Measurements from ENCODE around the gene SGIP1. TPM values are rescaled to one million over a fixed set of nuclear protein-coding genes. Genes with fewer than 3 reads are reported as not detected.
"Not testable (repeated sequence)": the region's sequence is repeated elsewhere in the genome, so short reads cannot be mapped to it uniquely, and the experiment has no call there.

SGIP1 gene
- total RNA-seq, 4 donors from 2014 or later: 1.9 to 8.8 (median 4.8) TPM

DNA sequence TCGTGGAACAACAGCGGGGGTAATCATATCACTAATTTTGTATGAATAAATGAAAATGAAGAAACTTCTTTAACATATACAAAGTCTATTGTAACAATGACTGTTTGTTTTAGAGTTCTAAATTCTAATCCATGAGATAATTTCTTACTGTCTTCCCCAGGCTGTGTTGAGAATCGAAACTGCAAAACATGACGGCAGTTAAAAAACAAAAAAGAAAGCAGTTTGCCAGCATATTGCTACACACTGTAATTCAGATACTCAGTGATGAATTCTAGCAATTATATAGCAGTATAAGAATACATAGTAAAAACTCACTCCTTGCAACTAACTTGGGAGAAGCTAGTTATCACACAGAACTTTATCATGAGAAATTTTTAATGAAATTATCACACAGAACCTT is 245.0 kb downstream of the SGIP1 start:
- DNase-seq (ENCODE audit: low spot score): no peak
- ATAC-seq (ENCODE audit: low FRiP score): no peak
- TF ChIP-seq, protein P1, sequence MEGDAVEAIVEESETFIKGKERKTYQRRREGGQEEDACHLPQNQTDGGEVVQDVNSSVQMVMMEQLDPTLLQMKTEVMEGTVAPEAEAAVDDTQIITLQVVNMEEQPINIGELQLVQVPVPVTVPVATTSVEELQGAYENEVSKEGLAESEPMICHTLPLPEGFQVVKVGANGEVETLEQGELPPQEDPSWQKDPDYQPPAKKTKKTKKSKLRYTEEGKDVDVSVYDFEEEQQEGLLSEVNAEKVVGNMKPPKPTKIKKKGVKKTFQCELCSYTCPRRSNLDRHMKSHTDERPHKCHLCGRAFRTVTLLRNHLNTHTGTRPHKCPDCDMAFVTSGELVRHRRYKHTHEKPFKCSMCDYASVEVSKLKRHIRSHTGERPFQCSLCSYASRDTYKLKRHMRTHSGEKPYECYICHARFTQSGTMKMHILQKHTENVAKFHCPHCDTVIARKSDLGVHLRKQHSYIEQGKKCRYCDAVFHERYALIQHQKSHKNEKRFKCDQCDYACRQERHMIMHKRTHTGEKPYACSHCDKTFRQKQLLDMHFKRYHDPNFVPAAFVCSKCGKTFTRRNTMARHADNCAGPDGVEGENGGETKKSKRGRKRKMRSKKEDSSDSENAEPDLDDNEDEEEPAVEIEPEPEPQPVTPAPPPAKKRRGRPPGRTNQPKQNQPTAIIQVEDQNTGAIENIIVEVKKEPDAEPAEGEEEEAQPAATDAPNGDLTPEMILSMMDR (IDR thresholded peaks at IDR 0.05): no peak

DNA sequence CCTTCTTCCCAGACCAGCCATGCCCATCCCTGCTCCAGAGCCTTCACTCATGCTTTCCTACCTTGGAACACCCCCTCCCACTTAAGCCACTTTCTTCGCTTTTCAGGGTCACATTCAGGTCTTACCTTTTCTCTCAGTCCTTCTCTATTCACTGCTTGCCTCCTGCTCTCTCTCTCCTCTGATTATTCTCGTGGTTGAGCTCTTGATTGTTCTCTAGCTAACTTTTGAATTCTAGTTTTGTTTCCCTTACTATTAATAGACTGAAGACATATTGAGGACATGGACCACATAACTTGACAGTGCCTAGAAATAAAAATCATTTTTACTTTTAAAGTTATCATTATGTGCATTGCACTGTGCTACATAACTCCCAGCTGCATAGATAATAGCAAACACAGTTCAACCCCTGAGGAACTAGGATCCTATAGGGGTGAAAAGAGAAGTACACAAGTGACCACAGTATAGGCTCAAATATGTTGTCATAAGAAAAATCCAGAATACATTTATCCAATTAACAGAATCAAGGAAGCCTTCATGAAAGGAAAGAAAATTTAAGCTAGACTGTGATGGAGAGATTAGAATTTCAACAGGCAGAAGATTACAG is 245.6 kb downstream of the SGIP1 start:
- TF ChIP-seq, protein P1 (IDR thresholded peaks at IDR 0.05): no peak
- ATAC-seq (ENCODE audit: low FRiP score) (no peak), DNase-seq (ENCODE audit: low spot score) (no peak)

DNA sequence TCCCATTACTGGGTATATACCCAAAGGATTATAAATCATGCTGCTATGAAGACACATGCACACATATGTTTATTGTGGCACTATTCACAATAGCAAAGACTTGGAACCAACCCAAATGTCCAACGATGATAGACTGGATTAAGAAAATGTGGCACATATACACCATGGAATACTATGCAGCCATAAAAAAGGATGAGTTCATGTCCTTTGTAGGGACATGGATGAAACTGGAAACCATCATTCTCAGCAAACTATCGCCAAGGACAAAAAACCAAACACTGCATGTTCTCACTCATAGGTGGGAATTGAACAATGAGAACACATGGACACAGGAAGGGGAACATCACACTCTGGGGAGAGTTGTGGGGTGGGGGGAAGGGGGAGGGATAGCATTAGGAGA is 251.8 kb downstream of the SGIP1 start:
- ATAC-seq (ENCODE audit: low FRiP score); DNase-seq (ENCODE audit: low spot score): not testable (repeated sequence)

DNA sequence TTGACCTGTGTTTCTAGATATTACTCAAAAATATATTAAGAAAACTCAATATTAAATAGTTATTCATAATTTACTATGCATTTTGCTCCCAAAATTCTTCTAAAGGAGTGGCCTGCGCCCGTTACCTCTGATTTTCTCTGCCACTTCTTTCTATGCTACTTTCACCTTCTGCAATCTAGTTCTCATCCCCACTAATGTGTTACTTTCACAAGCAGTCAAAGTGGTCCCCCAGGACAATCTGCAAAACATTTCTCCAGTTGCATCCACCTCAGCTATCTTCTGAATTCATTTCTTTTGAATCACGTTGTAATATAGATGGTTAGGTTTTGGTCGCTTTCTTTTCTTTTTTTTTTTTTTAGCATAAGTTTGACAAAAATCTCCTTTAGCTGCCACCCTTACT is 253.7 kb downstream of the SGIP1 start:
- DNase-seq (ENCODE audit: low spot score): no peak
- no peak for ATAC-seq (ENCODE audit: low FRiP score)
- TF ChIP-seq, protein P1 (IDR thresholded peaks at IDR 0.05): no peak

DNA sequence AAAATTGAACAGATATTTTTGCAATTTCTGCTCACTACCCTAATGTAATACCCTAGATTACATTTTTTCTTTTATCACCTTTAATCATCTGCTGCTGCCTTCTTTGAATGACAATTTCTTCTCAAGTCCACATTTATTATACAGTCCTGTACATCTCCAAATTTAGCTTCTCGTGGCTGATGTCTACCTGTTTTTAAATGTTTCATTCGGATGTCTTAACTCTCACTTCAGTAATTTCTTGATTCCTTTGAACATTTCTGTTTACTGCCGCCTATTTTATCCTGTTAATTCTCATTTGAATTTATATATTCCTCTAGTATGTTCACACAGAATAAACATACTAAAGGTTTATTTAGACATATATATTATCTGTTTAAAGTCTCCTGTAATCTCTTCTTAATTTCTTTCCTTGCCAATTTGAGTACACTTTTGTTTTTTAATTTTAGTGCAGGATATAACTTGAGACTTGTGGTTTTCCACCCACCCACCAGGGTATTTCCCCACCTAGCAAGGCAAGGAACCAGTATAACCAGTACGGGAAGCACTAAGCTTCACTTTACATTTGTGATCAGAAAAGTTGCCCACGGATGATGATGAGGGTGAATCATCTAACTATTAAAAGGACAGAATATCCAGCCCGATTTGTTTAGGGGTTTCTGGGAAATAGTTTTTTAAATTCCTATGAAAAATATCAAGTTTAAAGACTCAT is 254.4 kb downstream of the SGIP1 start:
- TF ChIP-seq, protein P1 (IDR thresholded peaks at IDR 0.05): no peak
- DNase-seq (ENCODE audit: low spot score): no peak
- ATAC-seq (ENCODE audit: low FRiP score): no peak

DNA sequence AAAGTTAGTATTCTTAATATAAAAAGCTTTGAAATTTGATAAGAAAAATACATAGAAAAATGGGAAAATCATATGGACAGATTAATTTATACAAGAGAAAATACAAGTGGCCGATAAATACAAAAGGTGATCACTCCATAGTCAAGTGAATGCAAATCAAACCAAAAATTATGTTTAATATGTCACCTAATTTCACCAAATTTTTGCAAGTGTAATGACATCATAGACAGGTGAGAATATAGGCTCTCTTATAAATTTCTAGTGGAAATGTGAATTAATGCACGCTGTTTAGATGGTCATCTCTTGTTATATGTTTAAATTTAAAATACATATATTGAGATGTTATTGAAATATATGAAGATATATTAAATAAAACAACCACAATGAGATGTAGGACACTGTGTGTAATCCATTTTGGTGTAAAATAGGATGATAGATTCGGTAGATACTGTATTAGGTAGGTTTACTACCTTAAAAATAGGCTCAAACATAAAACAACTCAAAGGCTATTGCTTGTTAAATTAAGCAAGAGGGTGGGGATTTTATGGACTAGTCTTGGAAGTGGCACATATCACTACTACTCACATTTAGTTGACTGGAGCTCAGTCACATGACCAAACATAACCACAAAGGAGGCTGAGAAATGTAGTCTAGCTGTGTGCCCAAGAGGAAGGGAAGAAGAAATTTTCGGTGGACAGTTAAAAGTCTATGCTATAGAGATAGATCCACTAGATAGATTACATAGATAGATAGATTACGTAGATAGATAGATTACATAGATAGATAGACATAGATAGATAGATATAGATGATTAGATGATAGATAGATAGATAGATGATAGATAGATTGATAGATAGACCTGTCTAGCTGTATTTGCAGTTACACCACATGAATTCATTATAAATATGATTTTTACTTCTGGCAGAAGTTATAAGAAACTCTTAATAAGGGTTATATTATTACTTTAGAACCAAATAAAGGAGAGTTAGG is 258.0 kb downstream of the SGIP1 start:
- DNase-seq (ENCODE audit: low spot score) (no peak), ATAC-seq (ENCODE audit: low FRiP score) (no peak)
- TF ChIP-seq, protein P1 (IDR thresholded peaks at IDR 0.05): no peak

DNA sequence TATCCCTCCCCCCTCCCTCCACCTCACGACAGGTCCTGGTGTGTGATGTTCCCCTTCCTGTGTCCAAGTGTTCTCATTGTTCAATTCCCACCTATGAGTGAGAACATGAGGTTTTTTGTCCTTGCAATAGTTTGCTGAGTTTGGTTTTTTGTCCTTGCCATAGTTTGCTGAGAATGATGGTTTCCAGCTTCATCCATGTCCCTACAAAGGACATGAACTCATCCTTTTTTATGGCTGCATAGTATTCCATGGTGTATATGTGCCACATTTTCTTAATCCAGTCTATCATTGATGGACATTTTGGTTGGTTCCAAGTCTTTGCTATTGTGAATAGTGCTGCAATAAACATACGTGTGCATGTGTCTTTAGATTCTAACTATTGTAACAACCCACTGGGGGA is 261.9 kb downstream of the SGIP1 start:
- not testable (repeated sequence) for DNase-seq (ENCODE audit: low spot score)

More for the DNA sequence above, 261.9 kb downstream of the SGIP1 start:
- ATAC-seq (ENCODE audit: low FRiP score): not testable (repeated sequence)

Small RNAs within 50 kb of the gene (small RNA-seq; reads per million reads assigned to genes)
- not detected for gene MIR3117

Other genes starting within 250 kb of the SGIP1 start
- 1 to 10 TPM in 3 of 4 donors, under 1 TPM in 1; 0.25 to 7.7 (median 4.1) TPM for gene DYNLT5, start 218.3 kb downstream of the SGIP1 start, total RNA-seq